Ramos (cell line): ENCODE data around the gene TAS2R3.

Experiments used
- in situ Hi-C: fragments of 300-500 bp; cut with MboI; formaldehyde crosslinking; loops from one replicate; pipeline ENCODE4 v1.14.3; 2022; ENCODE audit warnings: low sequenced_read_pairs; ENCODE audit not compliant: unreplicated experiment

The TAS2R3 gene

DNA sequence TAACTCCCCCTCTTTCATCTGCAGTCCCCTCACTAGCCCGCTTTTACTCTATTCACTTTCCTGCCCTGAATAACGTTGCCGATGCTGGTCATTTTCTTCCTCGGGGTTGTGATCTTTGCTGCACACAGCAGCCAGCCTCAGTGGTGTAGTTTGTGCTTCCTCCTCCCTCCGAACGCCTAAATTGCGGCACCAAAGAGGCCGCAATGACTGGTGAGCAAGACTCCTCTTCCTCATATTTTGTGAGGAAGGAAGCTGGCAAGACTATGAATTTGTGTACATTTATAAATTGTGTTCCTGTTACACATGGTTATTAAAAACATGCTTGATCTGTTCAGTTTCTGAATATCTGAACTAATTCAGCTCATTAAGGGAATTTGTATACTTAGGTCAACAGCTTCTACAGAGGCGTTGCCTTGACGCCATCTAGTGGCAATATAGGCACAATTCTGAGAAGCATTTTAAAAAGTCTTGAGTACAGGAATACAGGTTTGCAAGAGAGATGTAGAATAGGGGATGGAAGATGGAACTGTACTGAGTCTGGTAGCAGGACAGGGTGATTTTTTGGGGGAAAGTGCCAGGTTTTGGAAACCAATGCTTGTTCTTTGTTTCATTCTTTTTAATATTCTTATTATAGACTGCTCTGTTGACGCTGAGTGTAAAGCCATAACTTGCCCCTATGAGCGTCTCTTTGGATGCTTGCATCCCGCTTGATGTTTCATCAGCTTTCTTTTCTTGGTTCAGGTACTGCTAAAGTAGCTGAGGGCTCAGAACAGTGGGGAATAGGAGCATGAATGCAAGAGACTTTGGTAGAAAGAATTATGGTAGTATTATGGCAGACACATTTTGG is 22.0 kb downstream of the TAS2R3 start:
- in situ Hi-C loops, result loop anchor here (10.0 kb wide), 1 partner anchor 131 kb away; no protein-coding TSS in a partner anchor

DNA sequence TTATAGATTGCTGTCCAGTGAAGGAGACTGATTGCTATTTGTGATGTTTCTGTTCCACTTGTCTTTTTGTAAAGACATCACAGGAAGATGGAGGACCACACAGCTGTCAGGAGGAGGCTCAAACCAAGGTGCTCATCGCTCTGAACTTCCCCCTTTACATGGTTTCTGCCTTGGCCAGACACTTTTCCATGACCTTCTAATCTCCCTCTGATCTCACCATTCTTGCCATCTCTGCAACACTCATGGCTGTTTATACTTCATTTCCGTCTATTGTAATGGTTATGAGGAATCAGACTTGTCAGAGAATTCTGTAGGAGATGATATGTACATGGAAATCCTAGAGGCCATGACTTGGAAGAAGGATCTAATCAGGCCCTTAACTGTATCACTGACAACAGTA is 24.4 kb downstream of the TAS2R3 start:
- in situ Hi-C loops, result loop anchor here (10.0 kb wide), 1 partner anchor 133 kb away; no protein-coding TSS in a partner anchor

DNA sequence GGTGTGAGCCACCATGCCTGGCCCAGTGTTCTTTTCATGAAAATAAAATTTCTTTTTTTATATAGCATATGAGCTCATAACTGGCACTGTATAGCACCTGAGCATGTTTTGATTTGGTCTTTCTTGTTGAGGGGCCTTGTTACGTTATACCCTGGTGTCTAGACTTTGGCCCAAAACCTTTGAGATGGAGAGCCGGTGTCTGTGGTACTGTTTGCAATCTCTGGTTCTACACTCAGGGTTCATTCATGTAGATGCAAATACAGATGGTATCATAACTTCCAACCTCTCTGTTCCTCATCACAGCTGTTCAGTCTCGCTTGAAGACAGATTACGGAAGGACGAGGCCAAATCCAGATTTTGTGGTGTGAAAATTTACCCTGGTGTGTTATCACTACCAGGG is 26.0 kb downstream of the TAS2R3 start, which contains the start of gene TAS2R5:
TSS of gene TAS2R5 (plus strand) at position 301 of the 400 bp plus-strand sequence. CDS start 145 bp downstream, outside the sequence.
- in situ Hi-C loops, result loop anchor here (10.0 kb wide), 1 partner anchor 135 kb away; no protein-coding TSS in a partner anchor

DNA sequence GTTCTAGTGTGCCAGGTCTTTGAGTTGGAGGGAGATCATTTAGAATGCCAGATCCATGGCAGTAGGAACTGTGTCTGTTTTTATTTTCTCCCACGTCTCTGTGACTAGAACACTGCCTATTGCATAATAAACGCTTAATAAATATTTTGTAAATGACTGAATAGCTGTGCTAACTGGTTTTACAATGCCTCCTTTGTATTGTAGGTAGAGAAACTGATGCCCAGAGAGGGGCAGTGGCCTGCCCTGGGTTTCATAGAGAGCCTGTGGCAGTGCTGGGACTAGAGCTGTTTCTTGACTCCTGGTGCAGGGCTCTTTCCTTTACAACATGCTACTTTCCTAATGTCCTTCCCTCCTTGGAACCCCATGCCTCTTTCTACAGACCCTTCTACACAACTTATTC is 28.6 kb downstream of the TAS2R3 start:
- in situ Hi-C loops, result no loop called here
